Neutrophil (primary cell): Measurements from ENCODE around the gene TDRKH.
"Not testable (repeated sequence)": the region's sequence is repeated elsewhere in the genome, so short reads cannot be mapped to it uniquely, and the experiment has no call there.

Source experiments
- H3K27ac ChIP-seq: fragments of 200-600 bp; sonication (generic); 2 replicates; pipeline ENCODE4 v1.5.1; 2016; ENCODE audit warnings: mild to moderate bottlenecking, moderate library complexity
- H3K27me3 ChIP-seq: fragments of 200-600 bp; sonication (generic); 2 replicates; pipeline ENCODE4 v1.6.0; 2016; ENCODE audit warnings: mild to moderate bottlenecking
- H3K36me3 ChIP-seq: fragments of 200-600 bp; sonication (generic); 2 replicates; pipeline ENCODE4 v1.5.1; 2017
- H3K4me1 ChIP-seq, 2 experiments: fragments of 200-600 bp in 1 of 2; sonication (generic) in 1 of 2; 1 replicate in 1 of 2; 2 replicates in 1 of 2; pipeline versions ENCODE4 v1.5.1 to v1.6.1; 2013 to 2016; ENCODE audit warnings: low read depth in 1 of 2, low read length in 1 of 2, mild to moderate bottlenecking in 1 of 2, moderate library complexity in 1 of 2; ENCODE audit not compliant: control insufficient read depth in 1 of 2, insufficient read depth in 1 of 2
- H3K4me3 ChIP-seq, 2 experiments: fragments of 200-600 bp in 1 of 2; sonication (generic) in 1 of 2; 1 replicate in 1 of 2; 2 replicates in 1 of 2; pipeline ENCODE4 v1.5.1; 2013 to 2016; ENCODE audit warnings: low read depth in 1 of 2, low read length in 1 of 2, mild to moderate bottlenecking in 1 of 2, moderate library complexity in 1 of 2
- H3K9me3 ChIP-seq: fragments of 200-600 bp; sonication (generic); 2 replicates; pipeline ENCODE4 v1.5.1; 2016
- CTCF ChIP-seq: fragments of 200-600 bp; sonication (generic); IDR thresholded peaks from 2 replicates; pipeline ENCODE4 v1.5.1; 2016; ENCODE audit warnings: antibody characterized with exemption

The TDRKH gene

GRCh38 chr1:151777317-151777716 lies 13.0 kb downstream of the TDRKH start:
- H3K4me3 ChIP-seq, result no peak overlapping the region
- no peak for TF ChIP-seq CTCF
- H3K27ac ChIP-seq, result no peak overlapping the region
- no peaks in the 10 kb centered on the region for H3K9me3 ChIP-seq
- no peaks in the 10 kb centered on the region for H3K27me3 ChIP-seq
- no peaks in the 10 kb centered on the region for H3K36me3 ChIP-seq
- H3K4me1 ChIP-seq, result no peaks in the 10 kb centered on the region

GRCh38 chr1:151776665-151777062 lies 13.6 kb downstream of the TDRKH start:
- H3K27me3 ChIP-seq, result no peaks in the 10 kb centered on the region
- H3K27ac ChIP-seq, result no peak overlapping the region
- H3K4me3 ChIP-seq, result no peak overlapping the region
- no peaks in the 10 kb centered on the region for H3K9me3 ChIP-seq
- H3K4me1 ChIP-seq, result no peaks in the 10 kb centered on the region
- no peaks in the 10 kb centered on the region for H3K36me3 ChIP-seq
- no peak for TF ChIP-seq CTCF

GRCh38 chr1:151775894-151776664 lies 14.2 kb downstream of the TDRKH start:
- Histone ChIP-seq H3K36me3 (no peaks in the 10 kb centered on the region), H3K27me3 (no peaks in the 10 kb centered on the region), H3K9me3 (no peaks in the 10 kb centered on the region), H3K27ac (no peak overlapping the region), H3K4me3 (no peak overlapping the region), H3K4me1 (no peaks in the 10 kb centered on the region)
- no peak for TF ChIP-seq CTCF

GRCh38 chr1:151774256-151774922 lies 15.9 kb downstream of the TDRKH start:
- Histone ChIP-seq H3K36me3 (no peaks in the 10 kb centered on the region), H3K27me3 (no peaks in the 10 kb centered on the region), H3K9me3 (no peaks in the 10 kb centered on the region), H3K4me3 (no peak overlapping the region), H3K4me1 (no peaks in the 10 kb centered on the region), H3K27ac (no peak overlapping the region)
- TF ChIP-seq CTCF, result no peak

- Histone ChIP-seq H3K4me3 (no peak overlapping the region), H3K36me3 (no peaks in the 10 kb centered on the region), H3K9me3 (no peaks in the 10 kb centered on the region), H3K27me3 (no peaks in the 10 kb centered on the region), H3K27ac (no peak overlapping the region), H3K4me1 (no peaks in the 10 kb centered on the region)
- no peak for TF ChIP-seq CTCF
These were observed 16.6 kb downstream of the TDRKH start for GRCh38 chr1:151773702-151774101.

- H3K9me3 ChIP-seq, H3K27ac ChIP-seq, H3K27me3 ChIP-seq, H3K4me3 ChIP-seq, H3K36me3 ChIP-seq, H3K4me1 ChIP-seq: not testable (repeated sequence)
These were observed 21.0 kb downstream of the TDRKH start for GRCh38 chr1:151769270-151769669.

- H3K36me3 ChIP-seq, H3K4me3 ChIP-seq, H3K9me3 ChIP-seq, H3K27ac ChIP-seq, H3K27me3 ChIP-seq: not testable (repeated sequence)
- H3K4me1 ChIP-seq, result peaks cover 7 to 11% of the 10 kb centered on the region in 2 experiments
These were observed 21.8 kb downstream of the TDRKH start for GRCh38 chr1:151768351-151769066.
